ENCODE measurements around the gene SERPINA9. TPM values are rescaled to one million over a fixed set of nuclear protein-coding genes. Genes with fewer than 3 reads are reported as not detected.
"Not testable (repeated sequence)": the region's sequence is repeated elsewhere in the genome, so short reads cannot be mapped to it uniquely, and the experiment has no call there.

SERPINA9 gene
- total RNA-seq, 2 experiments from 2014 or later = not detected

GRCh38 chr14:94514351-94514750, 38.4 kb upstream of the SERPINA9 start:
- intact Hi-C loops (cut with micrococcal nuclease) = no loop called here
- DNase-seq (no peak), ATAC-seq (no peak)
- Mint-ChIP-seq H3K27me3 (no peaks in the 10 kb centered on the region), H3K9me3 (peaks cover 6% of the 10 kb centered on the region), H3K4me3 (no peak overlapping the region), H3K4me1 (ENCODE audit: low read depth) (no peaks in the 10 kb centered on the region), H3K36me3 (ENCODE audit: low read depth) (no peaks in the 10 kb centered on the region), H3K27ac (no peak overlapping the region)
- ChIA-PET CTCF (no interaction called here), POLR2A (no interaction called here)
- no peak for TF ChIP-seq CTCF (IDR thresholded peaks at IDR 0.05)

- H3K4me1 Mint-ChIP-seq (ENCODE audit: low read depth); ATAC-seq; H3K27me3 Mint-ChIP-seq; DNase-seq; H3K36me3 Mint-ChIP-seq (ENCODE audit: low read depth); intact Hi-C loops (cut with micrococcal nuclease); H3K9me3 Mint-ChIP-seq; H3K4me3 Mint-ChIP-seq; H3K27ac Mint-ChIP-seq; CTCF ChIA-PET; POLR2A ChIA-PET: not testable (repeated sequence)
Measured at GRCh38 chr14:94510481-94510880, 34.5 kb upstream of the SERPINA9 start.

GRCh38 chr14:94509356-94509755, 33.4 kb upstream of the SERPINA9 start, which contains the start of gene SERPINA12:
Gene SERPINA12, minus strand, starts transcription at chr14:94509469. Its CDS starts 11,072 bp downstream, at chr14:94498397.
- Mint-ChIP-seq H3K9me3 (no peaks in the 10 kb centered on the region), H3K27me3 (peaks cover 4% of the 10 kb centered on the region), H3K4me1 (ENCODE audit: low read depth) (no peaks in the 10 kb centered on the region), H3K27ac (no peak within 1 kb of the TSS), H3K36me3 (ENCODE audit: low read depth) (no peaks in the 10 kb centered on the region), H3K4me3 (no peak within 1 kb of the TSS)
- ChIA-PET POLR2A (no interaction called here), CTCF (interaction anchor here (1.4 kb wide), 1 partner anchor 39 kb away, joined by 3 read pairs; no protein-coding TSS in a partner anchor)
- no peak for TF ChIP-seq CTCF (IDR thresholded peaks at IDR 0.05)
- ATAC-seq = no peak
- no peak for DNase-seq
- intact Hi-C loops (cut with micrococcal nuclease) = no loop called here

GRCh38 chr14:94505641-94506040, 29.6 kb upstream of the SERPINA9 start:
- no peaks in the 10 kb centered on the region for H3K36me3 Mint-ChIP-seq (ENCODE audit: low read depth)
- H3K27me3 Mint-ChIP-seq = peaks cover 5% of the 10 kb centered on the region
- POLR2A ChIA-PET = no interaction called here
- DNase-seq (no peak), ATAC-seq (no peak)
- no peak overlapping the region for H3K27ac Mint-ChIP-seq
- H3K9me3 Mint-ChIP-seq = no peaks in the 10 kb centered on the region
- intact Hi-C loops (cut with micrococcal nuclease) = no loop called here
- no peaks in the 10 kb centered on the region for H3K4me1 Mint-ChIP-seq (ENCODE audit: low read depth)
- H3K4me3 Mint-ChIP-seq = no peak overlapping the region
- no peak for TF ChIP-seq CTCF (IDR thresholded peaks at IDR 0.05)
- CTCF ChIA-PET = no interaction called here

- intact Hi-C loops (cut with micrococcal nuclease) = no loop called here
- Mint-ChIP-seq H3K36me3 (ENCODE audit: low read depth) (no peaks in the 10 kb centered on the region), H3K27ac (no peak overlapping the region), H3K9me3 (no peaks in the 10 kb centered on the region), H3K4me3 (no peak overlapping the region), H3K27me3 (peaks cover 8% of the 10 kb centered on the region), H3K4me1 (ENCODE audit: low read depth) (no peaks in the 10 kb centered on the region)
- no peak for ATAC-seq
- CTCF ChIA-PET = no interaction called here
- POLR2A ChIA-PET = no interaction called here
- no peak for TF ChIP-seq CTCF (IDR thresholded peaks at IDR 0.05)
- no peak for DNase-seq
Measured at GRCh38 chr14:94505206-94505605, 29.2 kb upstream of the SERPINA9 start.

All from activated CD8-positive, alpha-beta T cell treated with anti-CD3 and anti-CD28 coated beads for 36 hours (primary cell).